NCI-H1436 (cell line): ENCODE measurements around the gene GNLY.
"Not testable (repeated sequence)": the region's sequence is repeated elsewhere in the genome, so short reads cannot be mapped to it uniquely, and the experiment has no call there.

Experiments used
- DNase-seq: peaks from one replicate; lab custom pipeline; 2025; lab: John Stamatoyannopoulos, UW

The GNLY gene

DNA sequence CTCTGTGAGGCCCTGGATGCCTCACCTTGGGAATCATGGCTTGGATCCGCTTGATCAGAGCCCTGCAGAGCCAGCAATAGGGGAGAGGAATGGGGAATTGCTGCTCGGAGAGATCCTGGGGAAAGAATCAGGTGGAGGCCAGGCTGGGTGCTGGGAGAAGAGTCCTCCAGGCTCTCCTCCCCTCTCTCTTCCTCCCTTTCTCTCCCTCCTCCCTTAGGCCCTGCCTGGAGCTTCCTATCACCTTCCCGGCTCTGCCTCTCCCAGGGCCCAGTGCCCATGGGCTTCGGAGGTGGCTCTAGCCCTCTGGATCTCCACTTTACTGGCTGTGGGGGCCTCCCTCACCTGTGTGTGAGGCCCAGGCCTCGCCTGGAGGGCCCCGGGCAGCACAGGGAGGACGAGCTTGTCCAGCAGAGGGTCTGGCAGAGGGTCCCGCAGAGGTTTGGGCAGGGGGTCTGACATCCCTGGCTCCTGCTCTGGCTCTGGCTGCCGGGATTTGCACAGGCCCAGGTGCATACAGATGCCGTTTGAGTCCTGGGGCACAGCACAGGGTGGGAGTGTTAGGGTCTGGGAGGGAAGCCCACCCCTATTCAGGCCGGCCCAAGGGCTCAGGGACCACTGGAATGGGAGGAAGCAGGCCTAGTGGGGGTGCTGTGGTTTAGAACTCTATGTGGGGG is 28.8 kb upstream of the GNLY start:
- DNase-seq = no peak

GRCh38 chr2:85666016-85666415 is 28.1 kb upstream of the GNLY start:
- DNase-seq = no peak

- DNase-seq = no peak
These were observed 27.5 kb upstream of the GNLY start for GRCh38 chr2:85666435-85667316.

GRCh38 chr2:85667561-85668008 is 26.6 kb upstream of the GNLY start:
- no peak for DNase-seq

GRCh38 chr2:85668009-85668856 is 25.9 kb upstream of the GNLY start, which contains the start of gene SFTPB:
TSS of gene SFTPB (minus strand) at chr2:85668199. CDS start at chr2:85668183, 16 bp downstream.
- DNase-seq = no peak

DNA sequence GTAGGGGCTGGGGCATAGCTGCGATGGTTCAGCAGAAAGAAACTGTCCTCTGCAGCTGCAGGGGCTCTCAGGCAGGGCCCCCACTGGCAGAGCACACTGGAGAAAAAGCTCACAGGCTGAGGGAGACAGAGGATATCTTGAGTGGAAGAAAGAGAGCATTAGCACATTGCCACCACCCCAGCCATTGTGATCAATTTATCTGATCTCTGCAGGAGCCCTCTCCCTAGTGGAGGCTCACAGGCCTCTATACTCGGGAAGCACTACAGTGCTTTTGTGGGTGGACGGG is 25.4 kb upstream of the GNLY start:
- no peak for DNase-seq

GRCh38 chr2:85669549-85669948 is 24.6 kb upstream of the GNLY start:
- DNase-seq = no peak

GRCh38 chr2:85670416-85670815 is 23.7 kb upstream of the GNLY start:
- DNase-seq = not testable (repeated sequence)

- DNase-seq = no peak
These were observed 21.7 kb upstream of the GNLY start for GRCh38 chr2:85672456-85672855.

- DNase-seq = no peak
These were observed 20.3 kb upstream of the GNLY start for GRCh38 chr2:85673716-85674375.

GRCh38 chr2:85674417-85674816 is 19.7 kb upstream of the GNLY start:
- no peak for DNase-seq

DNA sequence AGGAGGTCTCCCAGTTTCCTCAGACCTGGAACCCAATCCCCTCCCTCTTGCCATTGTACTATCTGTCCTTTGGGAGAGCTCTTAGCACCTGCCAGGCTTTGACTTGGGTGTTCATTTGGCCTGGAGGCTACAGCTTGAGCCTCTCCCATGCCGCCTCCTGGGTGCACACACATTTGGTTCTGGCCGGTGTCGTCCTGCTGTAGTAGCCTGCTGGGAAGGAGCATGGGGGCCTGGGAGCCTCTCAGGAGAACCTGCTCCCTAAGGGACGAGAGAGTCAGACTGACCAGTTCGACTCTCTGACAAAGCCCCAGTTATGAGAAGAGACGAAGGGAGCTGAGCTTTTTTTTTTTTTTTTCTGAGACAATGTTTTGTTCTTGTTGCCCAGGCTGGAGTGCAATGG is 18.7 kb upstream of the GNLY start:
- DNase-seq = no peak

DNA sequence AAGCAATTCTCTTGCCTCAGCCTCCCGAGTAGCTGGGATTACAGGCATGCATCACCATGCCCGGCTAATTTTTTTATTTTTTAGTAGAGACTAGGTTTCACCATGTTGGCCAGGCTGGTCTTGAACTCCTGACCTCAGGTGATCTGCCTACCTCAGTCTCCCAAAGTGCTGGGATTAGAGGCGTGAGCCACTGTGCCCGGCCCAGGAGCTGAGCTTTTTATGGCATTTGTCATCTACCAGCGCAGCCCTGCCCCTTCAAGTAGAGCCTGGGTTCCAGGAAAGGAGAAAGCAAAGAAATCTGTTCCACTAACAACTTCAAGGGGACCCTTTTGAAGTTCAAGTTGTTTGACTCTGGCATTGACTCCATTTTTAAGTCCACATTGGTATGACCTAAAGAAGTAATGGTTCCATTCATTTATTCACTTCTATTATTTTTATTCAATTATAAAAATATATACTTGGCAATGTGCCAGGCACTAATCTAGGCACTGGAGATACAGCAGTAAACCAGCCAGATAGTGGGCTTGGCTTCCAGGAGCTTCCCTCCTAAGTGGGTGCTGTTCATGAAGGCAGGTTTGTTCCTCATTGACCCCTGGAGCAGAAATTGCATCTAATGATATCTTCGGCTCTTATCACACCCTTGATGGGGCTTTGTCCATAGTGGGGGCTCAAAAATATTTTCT is 18.2 kb upstream of the GNLY start:
- no peak for DNase-seq

GRCh38 chr2:85678377-85678776 is 15.8 kb upstream of the GNLY start:
- no peak for DNase-seq

GRCh38 chr2:85678794-85679672 is 15.1 kb upstream of the GNLY start:
- peak; percentile 55 for DNase-seq

DNA sequence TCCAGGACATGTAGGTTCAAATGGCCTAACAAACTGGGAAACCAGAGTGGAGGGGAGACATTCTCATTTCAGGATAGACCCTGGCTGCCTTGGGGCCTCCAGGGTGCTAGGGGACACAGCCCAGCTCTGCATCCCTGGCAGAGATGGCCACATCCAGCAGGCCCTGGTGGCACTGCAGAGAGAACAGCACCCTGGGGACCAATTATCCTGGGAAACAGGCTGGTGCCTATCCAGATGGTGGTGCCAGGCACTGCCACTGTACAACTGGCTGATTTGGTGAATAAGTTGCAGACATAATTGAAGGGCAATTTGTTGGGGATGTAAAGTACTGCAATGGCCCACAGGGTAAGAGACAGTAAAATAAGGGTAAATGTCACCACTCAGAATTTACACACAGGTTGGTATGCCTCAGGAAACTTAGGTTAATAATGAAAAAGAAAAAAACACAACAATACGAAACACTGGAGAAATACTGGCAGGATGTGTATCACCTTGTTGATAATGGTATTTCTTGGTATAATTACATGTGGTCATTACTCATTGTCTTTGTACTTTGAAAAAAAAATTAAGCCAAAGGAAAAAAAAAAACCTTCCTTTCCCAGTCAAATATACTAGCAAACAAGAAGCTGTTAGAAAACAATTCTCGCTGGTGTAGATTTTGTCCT is 13.3 kb upstream of the GNLY start:
- peak; percentile 11 for DNase-seq

GRCh38 chr2:85681372-85681763 is 12.8 kb upstream of the GNLY start:
- DNase-seq = no peak

DNA sequence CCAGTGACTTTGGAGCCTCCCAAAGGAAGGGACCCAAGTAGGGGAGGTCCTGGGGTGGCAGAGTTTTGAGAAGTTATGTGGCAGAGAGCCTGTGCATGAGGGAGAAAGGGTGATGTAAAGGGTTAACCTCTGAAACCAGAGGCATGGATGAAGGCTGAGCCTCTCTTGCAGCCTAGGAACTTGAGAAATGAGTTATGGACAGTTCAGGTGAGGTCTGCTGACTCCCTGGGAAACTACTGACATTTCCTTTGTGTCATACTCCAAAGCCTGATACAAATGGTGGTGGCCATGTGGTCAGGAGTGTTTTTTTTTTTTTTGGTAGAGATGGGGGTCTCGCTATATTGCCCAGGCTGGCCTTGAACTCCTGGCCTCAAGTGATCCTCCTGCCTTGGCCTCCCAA is 12.4 kb upstream of the GNLY start:
- DNase-seq = no peak

- DNase-seq = no peak
These were observed 11.8 kb upstream of the GNLY start for GRCh38 chr2:85682378-85682777.

GRCh38 chr2:85684380-85684779 is 9.8 kb upstream of the GNLY start:
- DNase-seq = no peak
